NCI-H2029 (cell line): ENCODE data around the gene PIGH.
"Not testable (repeated sequence)": the region's sequence is repeated elsewhere in the genome, so short reads cannot be mapped to it uniquely, and the experiment has no call there.

Experiments
- DNase-seq: peaks from one replicate; lab custom pipeline; 2025; lab: John Stamatoyannopoulos, UW

Gene PIGH

DNA sequence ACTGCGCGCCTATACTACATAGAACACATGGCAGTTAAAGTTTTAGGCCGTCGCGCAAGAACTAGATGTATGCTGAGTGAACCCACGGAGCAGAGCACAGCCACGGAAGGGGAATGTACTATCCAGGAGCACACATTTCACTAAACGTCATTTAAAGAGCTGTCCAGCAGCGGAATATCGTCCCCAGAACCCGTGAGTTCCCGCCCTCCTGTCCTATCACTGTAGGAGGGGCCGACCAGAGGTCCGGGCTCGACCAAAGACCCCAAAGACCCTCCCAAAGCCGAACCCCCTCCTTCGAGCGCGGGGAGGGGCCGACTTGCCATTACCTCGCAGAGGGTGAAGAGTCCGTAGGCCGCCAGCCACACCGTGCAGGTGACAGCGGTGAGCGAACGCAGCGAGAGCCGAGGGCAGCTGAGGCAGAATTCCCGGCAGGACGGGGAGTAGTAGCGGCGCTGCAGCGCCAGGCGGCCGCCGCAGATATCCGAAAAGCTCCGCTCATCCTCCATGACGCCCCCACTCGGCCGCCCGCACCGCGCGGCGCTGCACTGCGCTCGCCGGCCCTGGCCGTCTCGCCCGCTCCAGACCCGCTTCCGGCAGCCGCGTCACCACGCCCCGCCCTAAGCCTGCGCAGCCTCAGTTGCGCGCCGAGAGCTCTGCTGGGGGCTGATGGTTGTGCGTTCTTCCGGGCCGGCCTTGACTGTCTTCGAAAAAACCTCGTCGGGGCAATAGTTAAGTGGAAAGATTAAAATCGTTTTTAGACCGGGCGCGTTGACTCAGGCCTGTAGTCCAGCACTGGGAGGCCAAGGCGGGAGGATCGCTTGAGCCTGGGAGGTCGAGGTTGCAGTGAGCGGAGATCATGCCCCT is at the start of gene PIGH:
Gene PIGH (minus strand): TSS at position 571 of the 864 bp plus-strand sequence. CDS start 65 bp downstream, at position 506.
- DNase-seq: peak; percentile 56

- DNase-seq: no peak
Observed at GRCh38 chr14:67646131-67646530, 46.1 kb upstream of the PIGH start.

DNA sequence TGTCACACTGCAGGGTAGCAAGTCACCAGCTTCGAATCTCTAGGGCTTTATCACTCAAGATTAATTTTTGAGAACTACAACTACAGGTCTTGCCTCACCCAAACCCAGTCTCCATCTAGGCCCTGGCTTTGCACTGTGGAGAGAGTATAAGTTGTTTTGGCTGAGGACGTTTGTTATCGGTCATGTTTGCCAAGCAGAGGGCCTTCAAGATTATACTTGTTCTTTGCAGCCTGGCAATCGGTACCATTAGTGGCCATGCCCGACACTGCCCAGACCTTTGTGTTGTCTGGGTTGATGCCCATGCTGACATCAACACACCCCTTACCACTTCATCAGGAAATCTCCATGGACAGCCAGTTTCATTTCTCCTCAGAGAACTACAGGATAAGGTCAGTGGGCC is 45.3 kb upstream of the PIGH start:
- no peak for DNase-seq

DNA sequence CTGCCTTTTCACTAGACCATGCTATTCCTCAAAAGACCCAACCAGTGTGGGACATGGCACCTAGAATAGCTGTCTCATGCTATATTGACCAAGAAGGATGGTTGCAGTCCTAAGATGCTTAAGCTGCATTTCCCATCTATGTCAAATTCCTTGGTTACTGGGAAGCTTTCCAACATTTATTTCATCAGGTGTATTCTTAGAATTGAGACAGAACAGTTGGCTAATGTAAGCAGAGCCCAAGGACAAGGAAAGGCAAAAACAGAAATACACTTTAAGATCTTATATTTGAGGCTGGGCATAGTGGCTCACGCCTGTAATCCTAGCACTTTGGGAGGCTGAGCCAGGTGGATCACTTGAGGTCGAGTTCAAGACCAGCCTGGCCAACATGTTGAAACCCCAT is 44.4 kb upstream of the PIGH start:
- no peak for DNase-seq

GRCh38 chr14:67643713-67644112 is 43.6 kb upstream of the PIGH start:
- DNase-seq: no peak

DNA sequence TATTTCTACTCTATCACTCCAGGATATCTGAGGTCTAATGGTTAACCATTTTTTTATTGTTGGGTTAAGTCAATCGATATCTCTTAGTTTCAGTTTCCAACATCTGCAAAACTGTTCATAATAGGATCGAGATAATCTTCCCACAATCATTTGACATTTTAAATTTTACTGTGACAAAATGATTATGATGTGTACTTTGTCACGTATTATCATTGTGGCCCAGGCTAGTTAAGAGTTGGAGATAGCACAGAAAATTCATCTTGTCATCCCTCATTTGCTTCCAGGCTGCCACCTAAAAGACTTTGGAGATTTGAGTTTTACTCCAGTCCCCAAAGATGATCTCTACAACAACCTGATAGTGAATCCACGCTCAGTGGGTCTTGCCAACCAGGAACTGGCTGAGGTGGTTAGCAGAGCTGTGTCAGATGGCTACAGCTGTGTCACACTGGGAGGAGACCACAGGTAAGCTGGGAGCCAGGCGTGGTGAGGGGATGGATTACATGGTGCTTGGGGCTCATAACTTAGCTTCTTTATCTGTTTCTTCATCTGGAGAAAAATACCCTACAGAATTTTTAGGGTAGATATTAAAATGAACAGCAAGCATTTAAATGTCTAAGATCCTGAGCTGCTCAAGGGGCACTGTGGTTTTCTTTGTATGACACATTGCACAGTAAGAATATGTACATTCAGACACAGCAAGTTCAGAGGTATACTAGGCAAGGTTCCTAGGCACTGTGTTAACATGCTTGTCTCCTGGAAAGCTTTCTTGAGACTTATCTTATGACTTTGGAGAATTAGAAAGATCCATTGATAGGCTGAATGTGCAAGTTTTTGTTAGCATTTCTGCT is 42.1 kb upstream of the PIGH start:
- DNase-seq: no peak

GRCh38 chr14:67641480-67641879 is 41.4 kb upstream of the PIGH start:
- DNase-seq: no peak

GRCh38 chr14:67638642-67639041 is 38.6 kb upstream of the PIGH start:
- DNase-seq: no peak

DNA sequence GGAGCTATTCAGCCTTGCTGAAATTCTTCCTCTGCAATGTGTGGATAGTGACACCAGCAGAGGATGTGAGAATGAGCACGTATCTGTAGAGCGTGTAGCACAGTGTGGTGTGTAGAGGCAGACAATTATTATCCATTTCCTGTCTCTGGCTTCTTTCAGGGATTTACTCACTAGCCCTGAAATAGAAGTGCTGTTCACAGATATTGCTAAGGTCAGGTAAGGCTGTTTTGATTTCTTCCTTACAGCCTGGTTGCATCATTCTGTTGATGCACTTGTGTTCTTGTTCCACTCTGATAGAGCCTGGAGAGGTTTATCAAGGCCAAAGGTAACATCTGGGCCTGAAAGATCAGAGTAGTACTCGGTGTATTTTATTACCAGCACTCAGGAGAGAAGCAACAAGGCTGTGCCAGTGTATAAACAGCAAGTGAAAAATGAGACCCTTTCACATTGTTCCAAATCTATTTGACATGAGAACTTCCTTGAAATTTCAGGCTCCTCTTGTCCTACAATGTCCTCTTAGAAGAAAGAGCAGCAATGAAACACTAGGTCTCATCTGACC is 36.4 kb upstream of the PIGH start:
- peak; percentile 89 for DNase-seq

GRCh38 chr14:67633451-67634147 is 33.5 kb upstream of the PIGH start:
- DNase-seq: no peak

DNA sequence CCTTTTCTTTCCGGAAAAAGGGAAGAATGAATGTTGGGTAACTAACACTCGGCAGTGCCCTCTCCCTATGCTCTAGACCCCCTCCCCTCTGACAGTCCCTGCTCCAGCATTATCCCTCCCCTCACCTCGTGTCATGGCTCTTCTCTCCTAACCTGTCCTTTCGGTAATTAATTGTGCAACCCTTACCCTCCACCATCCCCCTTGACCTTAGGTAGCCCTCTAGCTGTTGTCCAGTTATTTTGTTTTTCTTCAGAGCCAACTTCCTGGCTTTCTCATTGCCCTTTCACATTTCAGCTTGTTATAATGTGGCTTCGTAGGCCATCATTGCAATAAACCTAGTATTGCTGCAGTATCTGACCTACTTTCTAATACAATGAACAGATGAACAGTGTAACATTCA is 30.9 kb upstream of the PIGH start:
- no peak for DNase-seq

- DNase-seq: no peak
Observed at GRCh38 chr14:67630186-67630585, 30.1 kb upstream of the PIGH start.

DNA sequence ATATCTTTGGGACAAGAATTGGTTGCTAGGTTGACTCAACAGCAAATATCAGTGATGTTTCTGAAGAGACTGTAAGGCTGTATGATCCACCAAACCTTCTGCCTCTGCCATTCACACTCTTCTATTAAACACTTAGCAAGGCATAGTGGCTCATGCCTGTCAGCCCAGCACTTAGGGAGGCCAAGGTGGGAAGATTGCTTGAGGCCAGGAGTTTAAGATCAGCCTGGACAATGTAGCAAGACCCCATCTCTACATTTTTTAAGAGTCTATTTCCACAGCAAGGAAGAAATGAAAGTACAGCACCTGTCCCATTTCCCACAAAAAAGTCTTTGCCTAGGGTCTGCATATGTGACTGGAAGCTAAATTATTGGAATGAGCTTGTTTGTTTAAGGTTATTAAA is 27.5 kb upstream of the PIGH start:
- no peak for DNase-seq

DNA sequence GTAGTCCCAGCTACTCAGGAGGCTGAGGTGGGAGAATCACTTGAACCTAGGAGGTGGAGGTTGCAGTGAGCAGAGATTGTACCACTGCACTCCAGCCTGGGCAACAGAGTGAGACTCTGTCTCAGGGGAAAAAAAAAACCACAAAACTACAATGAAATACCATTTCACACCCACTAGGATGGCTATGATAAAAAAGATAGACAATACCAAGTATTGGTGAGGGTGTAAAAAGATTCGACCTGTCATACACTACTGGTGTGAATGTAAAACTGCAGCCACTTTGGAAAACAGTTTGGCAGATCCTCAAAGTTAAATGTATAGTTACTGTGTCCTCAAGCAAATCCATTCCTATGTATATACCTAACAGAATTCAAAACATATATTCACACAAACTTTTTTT is 26.1 kb upstream of the PIGH start:
- DNase-seq: not testable (repeated sequence)

GRCh38 chr14:67623114-67623513 is 23.0 kb upstream of the PIGH start:
- peak; percentile 50 for DNase-seq

GRCh38 chr14:67622675-67623074 is 22.6 kb upstream of the PIGH start:
- peak; percentile 37 for DNase-seq

GRCh38 chr14:67620217-67620785 is 20.2 kb upstream of the PIGH start:
- peak; percentile 5 for DNase-seq

GRCh38 chr14:67619446-67620216 is 19.6 kb upstream of the PIGH start, which contains the start of gene ARG2:
ARG2 (plus strand) TSS chr14:67619920; CDS start chr14:67619978, 58 bp downstream.
- peak; percentile 91 for DNase-seq

DNA sequence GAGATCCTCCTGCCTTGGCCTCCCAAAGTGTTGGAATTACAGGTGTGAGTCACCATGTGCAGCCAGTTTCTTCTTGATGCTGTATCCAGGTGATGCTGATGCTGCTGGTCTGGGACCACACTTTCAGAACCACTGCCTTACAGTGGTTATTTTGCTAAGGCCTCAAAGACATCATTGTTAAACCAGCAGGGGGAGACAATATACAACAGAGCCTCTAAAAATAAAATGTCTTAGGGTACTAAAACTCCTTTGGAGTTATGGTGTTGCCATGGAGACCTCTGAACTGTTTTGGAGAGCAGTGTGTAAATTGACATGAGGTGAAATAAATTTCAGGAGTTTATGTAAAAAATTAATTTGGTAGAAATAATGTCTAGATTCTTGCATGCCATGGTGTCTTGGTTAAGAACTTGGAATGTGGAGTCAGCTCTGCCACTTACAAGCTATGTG is 18.6 kb upstream of the PIGH start:
- peak; percentile 16 for DNase-seq

GRCh38 chr14:67610491-67610890 is 10.4 kb upstream of the PIGH start:
- no peak for DNase-seq
